RWPE1 (cell line): ENCODE results near the gene AK2.
"Not testable (repeated sequence)": the region's sequence is repeated elsewhere in the genome, so short reads cannot be mapped to it uniquely, and the experiment has no call there.

Experiments
- CTCF ChIA-PET: fragments of 350-600 bp; sonication (Branson Sonifier 250); formaldehyde crosslinking; extraction: SDS; loops from one replicate; lab custom pipeline; 2021; lab: Yijun Ruan, JAX
- POLR2A ChIA-PET: fragments of 400-600 bp; formaldehyde crosslinking; extraction: SDS; loops from one replicate; lab custom pipeline; 2020; ENCODE audit warnings: antibody characterized with exemption; ENCODE audit not compliant: low non-redundant PET; lab: Yijun Ruan, JAX
- DNase-seq: peaks from one replicate; pipeline ENCODE4 v3.0.0; 2012; ENCODE audit warnings: low spot score
- H3K27ac ChIP-seq: fragments of 450-650 bp; 2 replicates; pipeline ENCODE4 v1.5.1; 2017
- CTCF ChIP-seq: fragments of 450-650 bp; conservative IDR thresholded peaks from 2 replicates; pipeline ENCODE4 v1.5.1; 2017; ENCODE audit warnings: low read depth, mild to moderate bottlenecking

AK2 gene

GRCh38 chr1:33080885-33081553, 44.3 kb upstream of the AK2 start, which contains the start of gene AZIN2:
AZIN2 (plus strand) TSS chr1:33081153; CDS start chr1:33082250, 1,097 bp downstream.
- H3K27ac ChIP-seq, result no peak within 1 kb of the TSS
- TF ChIP-seq CTCF, result no peak
- POLR2A ChIA-PET, result interaction anchor here (0.6 kb wide), 1 partner anchor 21 kb away, joined by 4 read pairs; no protein-coding TSS in a partner anchor
- CTCF ChIA-PET, result no interaction called here
- DNase-seq, result peak; percentile 98

GRCh38 chr1:33080373-33080772, 43.7 kb upstream of the AK2 start:
- DNase-seq, result no peak
- no peak for TF ChIP-seq CTCF
- ChIA-PET POLR2A (interaction anchor here (0.6 to 0.7 kb wide), 2 partner anchors 21 to 308 kb away, joined by 3 to 6 read pairs; no protein-coding TSS in a partner anchor), CTCF (no interaction called here)
- no peak overlapping the region for H3K27ac ChIP-seq

GRCh38 chr1:33078030-33078591, 41.4 kb upstream of the AK2 start:
- DNase-seq, result no peak
- no peak overlapping the region for H3K27ac ChIP-seq
- CTCF ChIA-PET, result no interaction called here
- no peak for TF ChIP-seq CTCF
- POLR2A ChIA-PET, result no interaction called here

- ChIA-PET POLR2A (no interaction called here), CTCF (interaction anchor here (0.7 to 1.0 kb wide), 4 partner anchors 18 to 155 kb away, joined by 3 to 7 read pairs (median 4); no protein-coding TSS in a partner anchor)
- no peak overlapping the region for H3K27ac ChIP-seq
- no peak for DNase-seq
- no peak for TF ChIP-seq CTCF
Observed at GRCh38 chr1:33074193-33074945, 37.7 kb upstream of the AK2 start.

- TF ChIP-seq CTCF, result no peak
- no peak overlapping the region for H3K27ac ChIP-seq
- CTCF ChIA-PET, result no interaction called here
- DNase-seq, result no peak
- POLR2A ChIA-PET, result no interaction called here
Observed at GRCh38 chr1:33072707-33073106, 36.0 kb upstream of the AK2 start.

- POLR2A ChIA-PET, result no interaction called here
Observed at GRCh38 chr1:33070628-33071027, 33.9 kb upstream of the AK2 start.

GRCh38 chr1:33068108-33068507, 31.4 kb upstream of the AK2 start:
- H3K27ac ChIP-seq, DNase-seq, POLR2A ChIA-PET: not testable (repeated sequence)
- CTCF ChIA-PET, result interaction anchor here (0.7 kb wide), 1 partner anchor 27 kb away, joined by 3 read pairs; no protein-coding TSS in a partner anchor

More at GRCh38 chr1:33070628-33071027, 33.9 kb upstream of the AK2 start:
- H3K27ac ChIP-seq, result no peak overlapping the region
- CTCF ChIA-PET, result no interaction called here
- no peak for TF ChIP-seq CTCF
- no peak for DNase-seq

GRCh38 chr1:33066477-33066876, 29.8 kb upstream of the AK2 start:
- DNase-seq, POLR2A ChIA-PET, H3K27ac ChIP-seq: not testable (repeated sequence)
- CTCF ChIA-PET, result interaction anchor here (0.6 kb wide), 1 partner anchor 390 kb away, joined by 3 read pairs; no protein-coding TSS in a partner anchor
